22Rv1 (cell line): ENCODE results near the gene MTCH2.

Experiments used
- H3K27ac ChIP-seq: fragments of 450-650 bp; 2 replicates; pipeline ENCODE4 v1.5.1; 2017
- ZFX ChIP-seq: fragments of 450-650 bp; IDR thresholded peaks from 2 replicates; pipeline ENCODE4 v1.6.1; 2017; ENCODE audit warnings: antibody characterized with exemption, borderline replicate concordance
- TF ChIP-seq, protein P1 (sequence below): fragments of 450-650 bp; IDR thresholded peaks from 2 replicates; pipeline ENCODE4 v1.5.1; 2017; ENCODE audit warnings: mild to moderate bottlenecking

Gene MTCH2

DNA sequence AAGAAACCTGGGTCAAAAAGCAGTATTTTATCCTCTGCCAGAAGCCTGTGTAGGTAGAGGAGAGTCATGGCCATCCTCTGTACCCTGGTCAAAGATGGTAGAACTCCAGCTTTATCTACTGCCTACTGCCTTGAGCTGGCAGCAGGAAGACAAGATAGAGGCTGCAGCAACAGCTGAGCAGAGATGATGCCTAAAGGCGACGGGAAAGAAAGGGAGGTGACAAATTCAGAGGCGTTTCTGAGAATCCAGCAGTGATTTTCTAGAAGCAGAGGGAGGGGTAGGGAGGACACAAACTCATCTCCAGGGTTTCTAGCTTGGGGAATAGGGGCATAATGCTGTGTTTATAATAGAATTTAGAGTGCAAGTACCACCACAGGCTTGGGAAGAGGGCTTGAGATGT, 32.7 kb downstream of the MTCH2 start:
- H3K27ac ChIP-seq: no peak overlapping the region
- TF ChIP-seq ZFX: no peak
- TF ChIP-seq, protein P1, sequence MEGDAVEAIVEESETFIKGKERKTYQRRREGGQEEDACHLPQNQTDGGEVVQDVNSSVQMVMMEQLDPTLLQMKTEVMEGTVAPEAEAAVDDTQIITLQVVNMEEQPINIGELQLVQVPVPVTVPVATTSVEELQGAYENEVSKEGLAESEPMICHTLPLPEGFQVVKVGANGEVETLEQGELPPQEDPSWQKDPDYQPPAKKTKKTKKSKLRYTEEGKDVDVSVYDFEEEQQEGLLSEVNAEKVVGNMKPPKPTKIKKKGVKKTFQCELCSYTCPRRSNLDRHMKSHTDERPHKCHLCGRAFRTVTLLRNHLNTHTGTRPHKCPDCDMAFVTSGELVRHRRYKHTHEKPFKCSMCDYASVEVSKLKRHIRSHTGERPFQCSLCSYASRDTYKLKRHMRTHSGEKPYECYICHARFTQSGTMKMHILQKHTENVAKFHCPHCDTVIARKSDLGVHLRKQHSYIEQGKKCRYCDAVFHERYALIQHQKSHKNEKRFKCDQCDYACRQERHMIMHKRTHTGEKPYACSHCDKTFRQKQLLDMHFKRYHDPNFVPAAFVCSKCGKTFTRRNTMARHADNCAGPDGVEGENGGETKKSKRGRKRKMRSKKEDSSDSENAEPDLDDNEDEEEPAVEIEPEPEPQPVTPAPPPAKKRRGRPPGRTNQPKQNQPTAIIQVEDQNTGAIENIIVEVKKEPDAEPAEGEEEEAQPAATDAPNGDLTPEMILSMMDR: no peak

DNA sequence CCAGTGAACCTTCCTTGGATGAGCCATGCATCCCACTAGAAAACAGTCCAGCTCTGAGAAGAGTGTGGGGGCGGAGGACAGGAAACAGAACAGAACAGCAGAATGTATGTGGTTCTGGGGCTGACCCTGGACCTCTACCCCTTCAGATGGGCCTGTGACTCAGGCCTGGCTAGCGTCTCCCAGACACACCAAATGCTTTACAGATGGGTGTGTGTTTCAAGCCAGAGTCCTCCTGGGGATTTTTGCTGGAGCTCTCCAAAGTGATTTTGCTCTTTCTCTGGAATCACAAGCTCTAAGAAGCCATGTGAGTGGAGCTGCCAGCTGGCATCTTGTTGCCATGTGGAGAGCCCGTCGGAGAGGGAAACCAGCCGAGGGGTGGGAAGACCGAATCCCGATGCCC, 35.0 kb downstream of the MTCH2 start:
- TF ChIP-seq, protein P1: no peak
- TF ChIP-seq ZFX: no peak
- no peak overlapping the region for H3K27ac ChIP-seq

DNA sequence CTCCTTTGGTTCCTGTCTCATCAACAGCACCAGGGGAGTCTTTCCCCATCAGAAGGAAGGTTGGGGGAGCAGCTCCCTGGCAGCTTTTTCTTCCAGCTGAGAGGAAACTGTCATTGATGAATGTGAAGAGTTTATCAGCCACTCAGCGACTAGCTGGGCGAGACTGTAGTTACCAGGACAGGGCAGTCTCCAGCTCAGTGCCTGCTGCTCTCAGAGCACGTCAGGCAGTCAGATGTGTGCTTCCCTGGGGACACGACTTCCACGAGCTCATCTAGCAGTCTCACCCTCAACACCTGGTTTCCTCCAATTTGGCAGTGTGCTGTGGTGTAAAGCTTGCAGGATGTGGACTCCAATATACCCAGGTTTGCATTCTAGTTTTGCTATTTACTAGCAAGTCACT, 35.6 kb downstream of the MTCH2 start:
- no peak overlapping the region for H3K27ac ChIP-seq
- TF ChIP-seq, protein P1: no peak
- TF ChIP-seq ZFX: no peak

DNA sequence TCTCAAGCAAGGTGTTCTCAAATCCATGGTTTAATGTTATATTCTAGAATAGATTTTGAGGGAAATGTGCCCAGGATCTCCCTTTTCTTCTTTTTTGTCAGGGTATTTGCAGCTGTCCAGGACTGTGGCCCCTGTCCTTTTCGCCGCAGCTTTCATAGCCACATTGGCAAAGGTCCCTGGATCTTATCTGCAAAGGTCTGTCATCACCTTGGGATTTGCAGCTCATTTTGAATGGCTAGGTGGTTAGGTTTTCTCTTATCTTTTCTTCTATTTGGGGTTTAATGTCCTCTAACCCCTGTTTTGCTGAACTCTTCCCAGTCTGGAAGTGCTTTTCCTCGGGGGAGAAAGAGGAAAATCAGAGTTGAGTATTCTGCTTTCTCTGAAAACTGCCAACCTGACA, 36.4 kb downstream of the MTCH2 start:
- no peak for TF ChIP-seq ZFX
- TF ChIP-seq, protein P1: no peak
- no peak overlapping the region for H3K27ac ChIP-seq

DNA sequence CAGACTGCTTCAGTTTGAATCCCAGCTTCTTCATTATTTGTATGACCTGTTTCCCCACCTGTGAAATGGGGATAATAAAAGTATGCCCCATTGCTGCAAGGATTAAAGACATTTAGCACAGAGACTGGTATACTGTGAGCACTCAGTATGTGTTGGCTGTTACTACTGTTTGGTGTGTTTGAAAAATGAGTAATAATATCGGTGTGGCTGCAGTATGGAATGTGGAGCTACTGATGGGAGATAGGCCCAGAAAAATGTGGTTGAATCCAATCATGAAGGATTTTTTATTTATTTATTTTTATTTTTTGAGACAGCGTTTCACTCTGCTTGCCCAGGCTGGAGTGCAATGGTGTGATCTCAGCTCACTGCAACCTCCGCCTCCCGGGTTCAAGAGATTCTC, 39.1 kb downstream of the MTCH2 start:
- H3K27ac ChIP-seq: no peak overlapping the region
- TF ChIP-seq ZFX: no peak
- TF ChIP-seq, protein P1: no peak

DNA sequence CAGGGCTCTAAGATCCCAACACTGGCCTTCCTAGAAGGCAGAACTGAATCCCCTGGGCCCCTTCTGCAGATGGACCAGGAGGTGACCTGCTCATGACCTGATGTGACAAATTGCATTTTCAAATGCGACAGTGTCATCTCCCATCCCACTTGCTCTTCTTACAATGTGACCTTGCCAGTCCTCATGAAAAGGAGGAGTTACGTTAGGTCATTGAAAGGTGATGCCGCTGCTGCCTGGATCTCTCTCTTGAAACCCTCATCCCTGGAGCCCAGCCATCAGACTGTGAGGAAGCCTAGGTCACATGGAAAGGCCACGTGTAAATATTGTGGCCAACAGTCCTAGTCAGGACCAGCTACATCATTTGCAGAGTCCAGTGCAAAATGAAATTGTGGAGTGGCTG, 42.5 kb downstream of the MTCH2 start:
- TF ChIP-seq, protein P1: no peak
- TF ChIP-seq ZFX: no peak
- H3K27ac ChIP-seq: no peak overlapping the region

DNA sequence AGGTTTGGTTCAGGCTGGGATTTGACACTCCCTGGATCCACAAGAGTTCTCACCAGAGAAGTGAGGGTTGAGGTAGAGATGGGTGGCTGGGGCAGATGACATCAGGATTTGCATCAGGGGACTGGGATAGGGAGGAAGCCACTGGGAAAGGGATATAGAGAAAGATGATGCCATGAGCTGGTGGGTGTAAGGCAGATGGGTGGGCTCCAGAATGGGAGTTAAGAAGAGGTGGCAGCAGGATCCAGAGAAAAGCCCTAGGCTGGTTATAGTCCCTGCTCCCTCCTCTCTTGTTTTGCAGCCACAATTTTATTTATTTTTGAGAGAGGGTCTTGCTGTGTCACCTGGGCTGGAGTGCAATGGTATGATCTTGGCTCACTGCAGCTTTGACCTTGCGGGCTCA, 46.4 kb downstream of the MTCH2 start:
- H3K27ac ChIP-seq: no peak overlapping the region
- TF ChIP-seq, protein P1: no peak
- no peak for TF ChIP-seq ZFX
